AG09319 (cell line): ENCODE measurements around the gene TOR1B.

Source experiments
- DNase-seq: peaks from one replicate; pipeline ENCODE4 v3.0.0-alpha.2; 2010; ENCODE audit warnings: low read depth; ENCODE audit errors: extremely low read depth
- TF ChIP-seq, protein P1 (sequence below): IDR thresholded peaks from 2 replicates; pipeline ENCODE4 v1.5.1; 2011; ENCODE audit warnings: low read depth, mild to moderate bottlenecking, inconsistent platforms, low read length, moderate library complexity

TOR1B gene

DNA sequence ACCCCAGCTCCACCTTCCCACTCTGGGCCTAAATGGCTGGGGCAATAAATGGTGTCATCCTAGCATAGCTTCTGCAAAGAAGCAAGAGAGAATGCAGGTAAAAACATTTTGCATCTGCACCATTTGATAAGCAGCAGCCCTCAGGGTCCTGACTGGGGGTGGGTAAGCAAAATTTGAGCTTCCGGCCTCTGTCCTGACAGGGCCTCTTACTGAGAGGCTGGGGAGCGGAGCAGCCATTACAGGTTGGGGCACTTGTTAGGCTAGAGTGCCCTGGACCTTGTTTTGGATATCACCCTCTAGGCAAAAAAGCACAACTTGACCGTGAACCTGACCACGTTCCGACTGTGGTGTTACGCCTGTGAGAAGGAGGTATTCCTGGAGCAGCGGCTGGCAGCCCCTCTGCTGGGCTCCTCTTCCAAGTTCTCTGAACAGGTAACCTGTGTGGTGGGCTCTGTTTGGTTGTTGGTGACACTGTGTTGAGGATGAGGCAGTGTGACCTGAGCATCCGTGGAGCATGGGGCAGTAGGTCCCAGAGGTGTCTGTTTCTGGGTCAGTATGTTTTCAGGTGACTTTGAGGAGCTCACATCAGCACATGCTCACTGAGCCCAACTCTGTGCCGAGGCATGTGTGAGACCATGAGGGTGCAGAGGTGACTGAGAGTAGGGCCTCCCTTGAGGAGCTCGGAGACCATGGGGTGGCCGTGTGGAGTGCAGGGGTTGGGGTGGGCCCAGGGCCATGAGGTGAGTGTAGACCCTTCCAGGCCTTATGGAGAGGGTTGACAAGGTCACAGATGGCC is 55.4 kb downstream of the TOR1B start:
- TF ChIP-seq, protein P1, sequence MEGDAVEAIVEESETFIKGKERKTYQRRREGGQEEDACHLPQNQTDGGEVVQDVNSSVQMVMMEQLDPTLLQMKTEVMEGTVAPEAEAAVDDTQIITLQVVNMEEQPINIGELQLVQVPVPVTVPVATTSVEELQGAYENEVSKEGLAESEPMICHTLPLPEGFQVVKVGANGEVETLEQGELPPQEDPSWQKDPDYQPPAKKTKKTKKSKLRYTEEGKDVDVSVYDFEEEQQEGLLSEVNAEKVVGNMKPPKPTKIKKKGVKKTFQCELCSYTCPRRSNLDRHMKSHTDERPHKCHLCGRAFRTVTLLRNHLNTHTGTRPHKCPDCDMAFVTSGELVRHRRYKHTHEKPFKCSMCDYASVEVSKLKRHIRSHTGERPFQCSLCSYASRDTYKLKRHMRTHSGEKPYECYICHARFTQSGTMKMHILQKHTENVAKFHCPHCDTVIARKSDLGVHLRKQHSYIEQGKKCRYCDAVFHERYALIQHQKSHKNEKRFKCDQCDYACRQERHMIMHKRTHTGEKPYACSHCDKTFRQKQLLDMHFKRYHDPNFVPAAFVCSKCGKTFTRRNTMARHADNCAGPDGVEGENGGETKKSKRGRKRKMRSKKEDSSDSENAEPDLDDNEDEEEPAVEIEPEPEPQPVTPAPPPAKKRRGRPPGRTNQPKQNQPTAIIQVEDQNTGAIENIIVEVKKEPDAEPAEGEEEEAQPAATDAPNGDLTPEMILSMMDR = no peak
- DNase-seq = no peak
